Measurements from ENCODE around the gene NTHL1. TPM values are rescaled to one million over a fixed set of nuclear protein-coding genes. Genes with fewer than 3 reads are reported as not detected.

Gene NTHL1
- total and polyA plus RNA-seq, 2 of the 13 experiments (the other 11 are each of a cell fraction or from before 2014, with no cell fraction given) = 47.5 to 64.9 TPM

DNA sequence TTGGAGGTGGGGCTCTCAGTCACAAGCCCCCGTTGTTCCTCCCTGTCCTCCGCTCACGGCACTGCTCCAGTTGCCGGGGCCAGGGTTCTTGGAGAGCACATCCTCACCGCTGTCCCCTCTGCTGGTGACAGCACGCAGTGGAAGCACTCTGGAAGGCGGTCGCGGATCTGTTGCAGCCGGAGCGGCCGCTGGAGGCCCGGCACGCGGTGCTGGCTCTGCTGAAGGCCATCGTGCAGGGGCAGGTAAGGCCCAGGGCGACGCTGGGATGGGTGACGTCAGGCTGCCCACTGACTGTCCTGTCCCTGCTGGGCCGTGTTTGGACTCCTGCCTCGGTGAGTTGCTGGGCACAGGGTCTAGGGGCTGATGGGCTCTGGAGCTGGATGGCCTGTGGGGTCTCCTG is 5.6 kb upstream of the NTHL1 start:
- DNase-seq (ENCODE audit: low spot score) = no peak
- H3K4me1 ChIP-seq (ENCODE audit: insufficient read depth, low read length) = peaks cover 12% of the 10 kb centered on the region
- ChIA-PET POLR2A (no interaction called here), CTCF (ENCODE audit: low intra/inter-chr PET ratio, low total read pairs) (no interaction called here)
- H3K27ac ChIP-seq (ENCODE audit: extremely low read length, insufficient read depth, low read length) = no peak overlapping the region
- FAIRE-seq = no peak
- no peak overlapping the region for H3K4me3 ChIP-seq (replicated peaks in 1 of 3; ENCODE audit: insufficient read depth in 1 of 3, low read depth in 2 of 3, low read length in 3 of 3)
- H3K9ac ChIP-seq (ENCODE audit: insufficient read depth, low read depth, low read length) = no peak overlapping the region
- no peaks in the 10 kb centered on the region for H4K20me1 ChIP-seq (ENCODE audit: insufficient read depth, low read length)
- H2AFZ ChIP-seq (ENCODE audit: low read length) = no peak overlapping the region
- intact Hi-C loops (cut with micrococcal nuclease; ENCODE audit: unreplicated experiment) = no loop called here
- peaks cover 0 to 2% of the 10 kb centered on the region in 2 experiments; a peak in 1 of 5 replicates for H3K27me3 ChIP-seq (ENCODE audit: control insufficient read depth in 1 of 2, insufficient read depth in 2 of 2, low read length in 2 of 2)
- WGBS (ENCODE audit: low lambda C conversion rate) = 97% methylated on average over 19 of the region's 21 CpGs
- in situ Hi-C loops (cut with HindIII; ENCODE audit: extremely low pct_ligation_motif_present, low pct_unique_long_range_greater_than_20kb) = no loop called here
- ATAC-seq = no peak
- peaks cover 16 to 30% of the 10 kb centered on the region in 2 experiments; a peak in 4 of 5 replicates for H3K36me3 ChIP-seq (replicated peaks in 1 of 2; ENCODE audit: control insufficient read depth in 1 of 2, insufficient read depth in 2 of 2, low read length in 2 of 2)
- no peaks in the 10 kb centered on the region for H3K9me3 ChIP-seq (ENCODE audit: low read length)
- peaks cover 8% of the 10 kb centered on the region for H3K79me2 ChIP-seq (ENCODE audit: insufficient read depth, low read length)
- no TSS peak for BruUV-seq (replicated peaks)
- no peak overlapping the region for H3K4me2 ChIP-seq (ENCODE audit: low read depth, low read length)
- TF ChIP-seq, protein P1, sequence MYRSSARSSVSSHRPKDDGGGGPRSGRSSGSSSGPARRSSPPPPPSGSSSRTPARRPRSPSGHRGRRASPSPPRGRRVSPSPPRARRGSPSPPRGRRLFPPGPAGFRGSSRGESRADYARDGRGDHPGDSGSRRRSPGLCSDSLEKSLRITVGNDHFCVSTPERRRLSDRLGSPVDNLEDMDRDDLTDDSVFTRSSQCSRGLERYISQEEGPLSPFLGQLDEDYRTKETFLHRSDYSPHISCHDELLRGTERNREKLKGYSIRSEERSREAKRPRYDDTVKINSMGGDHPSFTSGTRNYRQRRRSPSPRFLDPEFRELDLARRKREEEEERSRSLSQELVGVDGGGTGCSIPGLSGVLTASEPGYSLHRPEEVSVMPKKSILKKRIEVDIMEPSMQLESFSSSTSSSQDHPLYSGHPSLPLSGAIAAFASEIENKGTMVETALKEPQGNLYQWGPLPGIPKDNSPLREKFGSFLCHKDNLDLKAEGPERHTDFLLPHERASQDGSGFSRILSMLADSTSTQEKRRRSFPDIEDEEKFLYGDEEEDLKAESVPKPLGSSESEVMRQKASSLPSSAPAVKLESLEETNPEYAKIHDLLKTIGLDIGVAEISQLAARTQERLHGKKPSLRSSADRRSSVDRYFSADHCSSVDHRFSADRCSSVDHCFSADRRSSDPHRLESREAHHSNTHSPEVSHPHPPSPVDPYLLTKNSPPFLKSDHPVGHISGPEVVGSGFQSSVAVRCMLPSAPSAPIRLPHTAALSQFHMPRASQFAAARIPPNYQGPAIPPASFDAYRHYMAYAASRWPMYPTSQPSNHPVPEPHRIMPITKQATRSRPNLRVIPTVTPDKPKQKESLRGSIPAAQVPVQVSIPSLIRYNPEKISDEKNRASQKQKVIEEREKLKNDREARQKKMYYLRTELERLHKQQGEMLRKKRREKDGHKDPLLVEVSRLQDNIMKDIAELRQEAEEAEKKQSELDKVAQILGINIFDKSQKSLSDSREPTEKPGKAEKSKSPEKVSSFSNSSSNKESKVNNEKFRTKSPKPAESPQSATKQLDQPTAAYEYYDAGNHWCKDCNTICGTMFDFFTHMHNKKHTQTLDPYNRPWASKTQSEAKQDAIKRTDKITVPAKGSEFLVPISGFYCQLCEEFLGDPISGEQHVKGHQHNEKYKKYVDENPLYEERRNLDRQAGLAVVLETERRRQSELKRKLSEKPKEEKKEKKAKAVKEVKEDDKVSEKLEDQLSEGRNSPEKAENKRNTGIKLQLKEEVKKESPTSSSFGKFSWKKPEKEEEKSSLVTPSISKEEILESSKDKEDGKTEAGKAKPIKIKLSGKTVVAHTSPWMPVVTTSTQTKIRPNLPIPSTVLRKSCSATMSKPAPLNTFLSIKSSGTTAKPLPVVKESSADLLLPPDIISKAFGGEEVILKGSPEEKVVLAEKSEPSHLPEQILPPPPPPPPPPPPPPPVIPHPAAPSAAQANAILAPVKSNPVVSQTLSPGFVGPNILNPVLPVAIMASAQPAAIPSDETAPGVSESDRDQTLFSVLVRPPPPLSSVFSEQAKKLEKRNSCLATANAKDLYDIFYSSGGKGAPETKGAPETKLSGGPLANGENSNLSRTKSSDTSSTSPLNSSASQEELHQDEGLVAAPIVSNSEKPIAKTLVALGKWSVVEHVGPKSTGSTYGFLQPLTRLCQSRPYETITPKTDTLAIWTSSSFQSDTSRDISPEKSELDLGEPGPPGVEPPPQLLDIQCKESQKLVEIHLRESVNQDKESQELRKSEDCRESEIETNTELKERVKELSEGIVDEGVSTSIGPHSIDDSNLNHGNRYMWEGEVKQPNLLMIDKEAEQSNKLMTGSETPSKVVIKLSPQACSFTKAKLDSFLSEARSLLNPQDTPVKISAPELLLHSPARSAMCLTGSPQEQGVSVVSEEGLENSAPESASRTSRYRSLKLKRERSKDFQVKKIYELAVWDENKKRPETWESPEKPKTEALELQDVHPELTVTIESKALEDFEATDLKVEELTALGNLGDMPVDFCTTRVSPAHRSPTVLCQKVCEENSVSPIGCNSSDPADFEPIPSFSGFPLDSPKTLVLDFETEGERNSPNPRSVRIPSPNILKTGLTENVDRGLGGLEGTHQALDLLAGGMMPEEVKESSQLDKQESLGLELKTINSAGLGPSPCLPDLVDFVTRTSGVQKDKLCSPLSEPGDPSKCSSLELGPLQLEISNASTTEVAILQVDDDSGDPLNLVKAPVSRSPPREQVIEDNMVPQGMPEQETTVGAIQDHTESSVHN (CRISPR knock-in tag; IDR thresholded peaks at IDR 0.05) = no peak
- TF ChIP-seq, protein P2, sequence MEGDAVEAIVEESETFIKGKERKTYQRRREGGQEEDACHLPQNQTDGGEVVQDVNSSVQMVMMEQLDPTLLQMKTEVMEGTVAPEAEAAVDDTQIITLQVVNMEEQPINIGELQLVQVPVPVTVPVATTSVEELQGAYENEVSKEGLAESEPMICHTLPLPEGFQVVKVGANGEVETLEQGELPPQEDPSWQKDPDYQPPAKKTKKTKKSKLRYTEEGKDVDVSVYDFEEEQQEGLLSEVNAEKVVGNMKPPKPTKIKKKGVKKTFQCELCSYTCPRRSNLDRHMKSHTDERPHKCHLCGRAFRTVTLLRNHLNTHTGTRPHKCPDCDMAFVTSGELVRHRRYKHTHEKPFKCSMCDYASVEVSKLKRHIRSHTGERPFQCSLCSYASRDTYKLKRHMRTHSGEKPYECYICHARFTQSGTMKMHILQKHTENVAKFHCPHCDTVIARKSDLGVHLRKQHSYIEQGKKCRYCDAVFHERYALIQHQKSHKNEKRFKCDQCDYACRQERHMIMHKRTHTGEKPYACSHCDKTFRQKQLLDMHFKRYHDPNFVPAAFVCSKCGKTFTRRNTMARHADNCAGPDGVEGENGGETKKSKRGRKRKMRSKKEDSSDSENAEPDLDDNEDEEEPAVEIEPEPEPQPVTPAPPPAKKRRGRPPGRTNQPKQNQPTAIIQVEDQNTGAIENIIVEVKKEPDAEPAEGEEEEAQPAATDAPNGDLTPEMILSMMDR (CRISPR knock-in tag; IDR thresholded peaks at IDR 0.05) = no peak
- TF ChIP-seq NFATC3 (CRISPR knock-in tag; IDR thresholded peaks at IDR 0.05) (no peak), ZC3H13 (CRISPR knock-in tag; IDR thresholded peaks at IDR 0.05) (no peak), SUZ12 (IDR thresholded peaks at IDR 0.05; ENCODE audit: low read depth, low read length) (no peak), ZNF674 (CRISPR knock-in tag; IDR thresholded peaks at IDR 0.05; ENCODE audit: low read depth) (no peak)
- TF ChIP-seq, protein P3, sequence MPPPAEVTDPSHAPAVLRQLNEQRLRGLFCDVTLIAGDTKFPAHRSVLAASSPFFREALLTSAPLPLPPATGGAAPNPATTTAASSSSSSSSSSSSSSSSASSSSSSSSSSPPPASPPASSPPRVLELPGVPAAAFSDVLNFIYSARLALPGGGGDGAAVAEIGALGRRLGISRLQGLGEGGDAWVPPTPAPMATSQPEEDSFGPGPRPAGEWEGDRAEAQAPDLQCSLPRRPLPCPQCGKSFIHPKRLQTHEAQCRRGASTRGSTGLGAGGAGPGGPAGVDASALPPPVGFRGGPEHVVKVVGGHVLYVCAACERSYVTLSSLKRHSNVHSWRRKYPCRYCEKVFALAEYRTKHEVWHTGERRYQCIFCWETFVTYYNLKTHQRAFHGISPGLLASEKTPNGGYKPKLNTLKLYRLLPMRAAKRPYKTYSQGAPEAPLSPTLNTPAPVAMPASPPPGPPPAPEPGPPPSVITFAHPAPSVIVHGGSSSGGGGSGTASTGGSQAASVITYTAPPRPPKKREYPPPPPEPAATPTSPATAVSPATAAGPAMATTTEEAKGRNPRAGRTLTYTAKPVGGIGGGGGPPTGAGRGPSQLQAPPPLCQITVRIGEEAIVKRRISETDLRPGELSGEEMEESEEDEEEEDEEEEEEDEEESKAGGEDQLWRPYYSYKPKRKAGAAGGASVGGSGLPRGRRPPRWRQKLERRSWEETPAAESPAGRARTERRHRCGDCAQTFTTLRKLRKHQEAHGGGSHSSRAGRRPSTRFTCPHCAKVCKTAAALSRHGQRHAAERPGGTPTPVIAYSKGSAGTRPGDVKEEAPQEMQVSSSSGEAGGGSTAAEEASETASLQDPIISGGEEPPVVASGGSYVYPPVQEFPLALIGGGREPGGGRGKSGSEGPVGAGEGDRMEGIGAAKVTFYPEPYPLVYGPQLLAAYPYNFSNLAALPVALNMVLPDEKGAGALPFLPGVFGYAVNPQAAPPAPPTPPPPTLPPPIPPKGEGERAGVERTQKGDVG (CRISPR knock-in tag; IDR thresholded peaks at IDR 0.05; ENCODE audit: borderline replicate concordance) = no peak
- TF ChIP-seq, protein P4, sequence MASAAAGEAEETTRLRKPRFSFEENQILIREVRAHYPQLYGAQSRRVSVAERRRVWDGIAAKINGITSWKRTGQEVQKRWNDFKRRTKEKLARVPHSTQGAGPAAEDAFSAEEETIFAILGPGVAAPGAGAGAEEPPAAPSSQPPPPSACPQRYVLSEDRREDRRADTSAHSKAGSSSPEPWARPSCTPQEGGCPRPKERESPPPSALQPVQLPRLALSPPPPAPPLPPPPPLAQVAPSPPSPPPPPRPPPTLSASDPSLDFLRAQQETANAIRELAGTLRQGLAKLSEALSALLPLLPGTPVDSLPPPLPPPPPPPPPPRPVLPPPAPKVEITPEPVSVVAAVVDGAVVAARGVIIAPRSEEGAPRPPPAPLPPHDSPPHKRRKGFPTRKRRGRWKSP (CRISPR knock-in tag; IDR thresholded peaks at IDR 0.05) = no peak
